ENCODE results near the gene MED13L.

DNA sequence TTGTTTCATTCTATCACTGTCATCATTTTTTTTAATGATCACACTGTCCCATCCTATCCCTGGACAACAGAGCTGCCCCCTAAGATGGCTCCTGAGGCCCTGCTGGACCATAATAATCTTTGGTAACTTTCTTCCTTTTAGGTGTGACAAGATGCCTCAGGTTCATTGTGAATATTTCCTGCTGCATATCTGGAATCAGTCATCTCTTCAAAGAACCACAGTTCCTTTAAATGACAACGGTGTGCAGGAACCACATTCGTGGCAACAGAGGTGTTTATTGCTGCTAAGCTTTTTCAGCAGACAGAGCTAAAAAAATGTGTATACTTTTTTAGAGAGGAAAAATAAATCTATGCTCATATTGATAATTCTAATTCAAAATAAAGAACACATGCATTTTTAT is 312.9 kb downstream of the MED13L start:
- no peak for TF ChIP-seq CTCF (IDR thresholded peaks at IDR 0.05)
- TF ChIP-seq ZFX (IDR thresholded peaks at IDR 0.05; ENCODE audit: borderline replicate concordance), result no peak

Data from 22Rv1 (cell line).